GM19467 (cell line): ENCODE measurements around the gene RNF144B.

Source experiments
- ATAC-seq: cut with Tn5 transposase; IDR thresholded peaks from one replicate; pipeline ENCODE4 v1.9.1; 2021; ENCODE audit warnings: mild to moderate bottlenecking, moderate library complexity; ENCODE audit not compliant: unreplicated experiment

Gene RNF144B

GRCh38 chr6:18477301-18477941 lies 90.3 kb downstream of the RNF144B start:
- ATAC-seq = no peak

DNA sequence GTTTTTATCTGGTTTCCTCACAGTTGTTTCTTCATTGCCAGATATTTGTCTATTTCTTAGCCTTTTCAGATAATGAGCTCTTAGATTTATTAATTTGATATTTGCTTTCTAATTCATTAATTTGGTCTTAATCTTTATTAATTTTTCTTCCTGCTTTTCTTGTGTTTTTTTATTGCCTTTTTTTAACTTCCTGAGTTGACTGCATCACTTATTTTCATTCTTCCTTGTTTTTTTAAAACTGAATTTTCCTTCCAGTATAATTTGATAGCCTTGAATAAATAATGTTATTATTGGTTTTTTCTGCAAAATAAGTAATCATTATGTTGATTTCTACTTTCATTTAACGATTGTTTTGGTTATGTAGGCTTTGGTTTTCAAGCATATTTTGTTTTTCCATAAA lies 91.5 kb downstream of the RNF144B start:
- ATAC-seq = no peak

DNA sequence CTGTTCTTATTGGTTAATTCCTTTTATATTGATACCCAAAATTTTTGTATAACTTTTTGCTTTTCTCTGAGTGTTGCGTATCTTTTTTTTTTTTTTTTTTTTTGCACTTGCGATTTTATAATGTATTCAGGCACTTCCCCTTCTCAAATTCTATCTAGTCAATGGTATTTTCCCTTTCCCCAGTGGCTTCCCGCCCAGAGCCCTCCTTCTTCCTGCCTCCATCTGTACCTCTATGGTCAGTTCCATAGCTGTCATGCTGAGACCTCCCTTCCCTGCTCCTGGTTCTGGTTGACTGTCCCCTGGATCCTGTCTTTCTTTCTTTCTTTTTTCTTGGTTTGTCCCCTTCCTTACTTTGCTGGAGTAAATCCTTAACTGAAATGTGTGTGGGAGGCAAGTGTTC lies 94.7 kb downstream of the RNF144B start:
- no peak for ATAC-seq

- no peak for ATAC-seq
Measured at GRCh38 chr6:18485660-18486435, 98.7 kb downstream of the RNF144B start.

- no peak for ATAC-seq
Measured at GRCh38 chr6:18488004-18488403, 100.9 kb downstream of the RNF144B start.

GRCh38 chr6:18488526-18489270 lies 101.5 kb downstream of the RNF144B start:
- no peak for ATAC-seq

DNA sequence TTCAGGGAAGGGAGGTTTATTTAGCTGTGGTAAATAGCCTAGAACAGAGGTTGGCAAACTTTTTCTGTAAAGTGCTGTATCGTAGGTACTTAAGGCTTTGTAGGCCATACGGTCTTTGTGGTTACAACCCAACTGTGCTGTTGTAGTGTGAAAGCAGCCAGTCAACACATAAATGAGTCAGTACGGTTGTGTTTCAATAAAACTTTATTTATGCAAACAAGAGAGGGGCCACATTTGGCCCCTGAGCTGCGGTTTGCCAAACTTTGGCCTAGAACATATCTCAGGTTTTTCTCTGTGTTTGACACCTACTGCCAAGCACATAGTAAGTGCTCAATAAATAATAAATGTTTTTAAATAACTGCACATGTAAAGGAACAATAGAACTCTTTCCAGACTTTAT lies 102.2 kb downstream of the RNF144B start:
- ATAC-seq = no peak

- ATAC-seq = no peak
Measured at GRCh38 chr6:18491308-18492045, 104.3 kb downstream of the RNF144B start.

DNA sequence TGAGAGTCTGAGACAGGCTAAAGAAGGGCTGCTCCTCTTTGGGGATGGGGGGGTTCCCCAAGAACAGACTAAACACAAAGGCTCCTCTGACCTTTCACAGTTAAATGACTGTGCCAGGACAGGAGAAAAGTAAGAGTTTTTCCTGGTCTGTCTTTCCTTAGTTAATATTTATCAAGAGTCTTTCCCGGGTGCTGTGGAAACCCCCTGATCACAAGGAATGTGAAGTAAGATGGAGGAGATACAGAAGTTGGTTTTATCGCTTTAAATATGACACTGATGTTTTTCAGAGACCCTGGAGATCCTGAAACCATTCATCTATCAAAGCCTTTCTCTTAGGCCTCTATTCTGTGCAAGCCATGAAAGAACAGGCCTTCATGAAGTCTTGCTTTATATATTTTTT lies 105.8 kb downstream of the RNF144B start:
- ATAC-seq = no peak

DNA sequence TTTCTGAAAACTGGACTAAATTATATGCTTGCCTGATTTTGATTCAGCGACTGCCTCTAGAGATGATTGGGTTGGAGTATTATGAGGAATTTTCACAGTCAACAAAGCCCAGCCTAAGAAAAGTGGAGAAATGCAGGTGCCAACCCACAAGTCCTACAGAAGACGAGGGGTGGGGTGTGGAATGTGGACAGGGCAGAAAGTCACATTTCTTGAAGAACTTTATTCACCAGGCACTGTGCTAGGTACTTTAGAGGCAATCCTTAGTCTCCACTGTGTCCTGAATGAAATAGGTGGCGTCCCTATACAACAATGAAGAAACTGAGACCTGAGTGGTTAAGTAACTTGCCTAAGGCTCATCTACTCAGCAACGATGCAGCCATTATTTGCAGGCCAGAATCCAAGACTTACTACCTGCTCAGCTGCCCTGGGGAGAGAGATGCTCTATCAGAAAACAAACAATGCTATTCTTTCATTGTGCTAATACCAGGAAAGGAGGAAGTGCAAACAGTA lies 106.3 kb downstream of the RNF144B start:
- no peak for ATAC-seq

GRCh38 chr6:18493925-18494324 lies 106.8 kb downstream of the RNF144B start:
- no peak for ATAC-seq

DNA sequence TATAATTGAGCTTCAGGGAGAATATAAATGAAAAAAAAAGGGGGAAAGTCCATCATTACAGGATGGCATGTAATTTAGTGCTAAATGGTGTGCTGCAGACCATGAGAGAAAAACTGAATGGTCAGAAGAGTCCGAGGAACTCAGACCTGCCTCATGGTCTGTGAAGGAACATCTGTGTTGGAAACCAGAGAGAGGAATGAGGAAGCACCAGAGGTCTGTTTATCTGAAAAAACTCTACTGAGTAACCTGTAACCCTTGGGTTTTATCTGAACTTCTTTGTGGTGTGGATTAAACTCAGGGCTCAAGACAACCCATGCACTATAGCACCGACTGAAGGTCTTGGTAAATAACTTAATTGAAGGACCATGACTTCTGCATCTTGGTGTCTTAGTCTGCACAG lies 108.1 kb downstream of the RNF144B start:
- no peak for ATAC-seq

DNA sequence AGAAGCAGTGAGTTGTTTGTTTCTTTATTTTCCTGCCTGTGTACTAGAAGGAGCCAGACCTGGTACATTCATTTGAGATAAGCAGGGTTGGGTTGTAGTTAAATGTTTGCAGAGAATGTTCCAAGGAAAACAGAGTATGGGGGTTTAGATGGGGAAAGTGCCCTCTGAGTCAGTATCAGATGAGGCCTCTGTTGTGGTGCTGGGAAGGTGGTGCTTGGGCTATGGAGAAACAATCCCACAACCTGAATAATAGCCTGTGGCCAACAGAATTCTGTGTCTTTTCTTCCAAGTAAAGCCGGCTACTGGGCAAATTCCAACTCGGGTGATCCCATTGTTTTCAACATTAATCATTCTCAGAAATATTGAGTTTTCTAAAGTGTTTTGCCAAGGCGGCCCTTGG lies 109.3 kb downstream of the RNF144B start:
- ATAC-seq = no peak

- no peak for ATAC-seq
Measured at GRCh38 chr6:18497006-18497405, 109.9 kb downstream of the RNF144B start.

- no peak for ATAC-seq
Measured at GRCh38 chr6:18498408-18498807, 111.3 kb downstream of the RNF144B start.

DNA sequence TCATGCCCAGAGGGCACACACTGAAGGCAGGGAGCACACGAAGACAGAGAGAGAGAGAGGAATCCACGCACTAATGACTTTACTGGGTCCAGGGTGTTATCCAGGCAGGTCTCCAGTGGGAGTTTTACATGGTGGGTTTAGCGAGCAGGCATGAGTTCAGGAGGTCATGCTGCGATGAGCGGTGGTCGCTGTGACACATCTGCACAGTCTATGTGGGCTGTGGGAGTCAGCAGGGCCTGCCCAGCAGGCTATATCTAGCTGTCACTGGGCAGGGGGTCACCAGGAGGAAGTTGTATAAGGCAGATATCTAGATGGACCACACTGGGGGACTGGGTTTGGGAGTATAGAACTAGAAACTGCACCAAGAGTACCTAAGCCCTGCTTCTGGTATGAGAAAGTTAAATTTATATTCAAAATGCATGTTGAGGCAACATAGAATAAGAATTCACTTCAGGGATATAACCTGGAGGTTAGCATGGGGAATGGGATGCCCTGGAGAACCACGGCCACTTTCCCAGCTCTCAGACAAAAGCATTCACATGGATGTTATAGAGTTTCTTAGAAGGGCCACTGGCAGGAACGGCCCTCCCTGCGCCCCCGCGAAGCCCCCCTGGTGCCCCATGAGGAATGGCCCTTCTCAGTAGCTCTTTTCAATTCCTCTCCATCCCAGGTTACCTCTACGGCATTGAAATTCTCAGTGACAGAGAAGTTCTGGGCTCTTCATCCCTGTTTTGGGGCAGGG lies 113.9 kb downstream of the RNF144B start:
- no peak for ATAC-seq

GRCh38 chr6:18501663-18502013 lies 114.5 kb downstream of the RNF144B start:
- ATAC-seq = no peak

- ATAC-seq = no peak
Measured at GRCh38 chr6:18503206-18503592, 116.0 kb downstream of the RNF144B start.

DNA sequence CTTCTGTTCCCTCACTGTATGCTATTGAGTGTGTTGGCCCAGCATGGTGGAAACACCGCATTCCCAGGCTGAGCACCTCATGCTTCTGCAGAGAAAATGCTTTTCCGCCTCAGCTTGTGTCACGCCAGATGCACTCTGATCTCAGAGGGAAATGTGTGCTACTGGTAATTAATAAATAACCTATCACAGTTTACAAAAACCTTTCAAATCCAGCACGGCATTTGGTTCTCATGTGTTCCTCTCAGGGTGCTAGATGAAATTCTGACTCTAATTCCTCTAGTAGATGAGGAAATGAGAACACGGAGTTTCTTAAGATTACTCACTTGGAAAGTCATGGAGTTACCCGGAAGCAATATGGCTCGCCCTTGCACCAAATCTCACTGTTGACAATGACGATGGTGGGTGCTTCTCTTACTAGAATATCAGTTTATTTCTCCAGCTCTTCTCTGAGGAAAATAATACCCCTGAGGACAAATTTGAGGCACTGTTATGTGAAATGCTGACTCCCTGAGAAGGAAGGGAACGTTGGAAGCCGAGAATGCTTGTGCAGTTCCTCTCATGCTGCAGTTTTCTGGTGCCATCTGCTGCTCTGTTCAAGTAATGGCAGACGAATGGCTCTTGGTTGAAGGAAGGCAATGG lies 116.6 kb downstream of the RNF144B start:
- no peak for ATAC-seq

DNA sequence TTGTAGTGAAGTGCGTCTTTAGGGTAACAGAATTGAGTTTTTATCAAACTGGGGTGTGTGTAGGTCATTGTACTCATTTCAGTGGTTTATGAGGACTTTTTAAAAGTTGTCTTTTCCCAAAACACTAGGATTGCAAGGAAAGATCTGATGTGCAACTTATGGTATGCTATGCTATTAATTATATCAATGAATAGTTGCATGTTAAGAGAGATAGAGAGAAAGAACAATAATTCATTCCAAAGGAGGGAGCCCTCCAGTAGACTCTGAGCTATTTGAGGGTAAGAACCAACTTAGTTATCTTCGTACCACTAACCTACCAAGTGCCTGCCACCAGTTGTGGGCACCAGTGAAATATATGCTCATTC lies 117.1 kb downstream of the RNF144B start:
- no peak for ATAC-seq
